ENCODE data around the gene KLF17.
"Not testable (repeated sequence)": the region's sequence is repeated elsewhere in the genome, so short reads cannot be mapped to it uniquely, and the experiment has no call there.

KLF17 gene

GRCh38 chr1:44138239-44138638 is 19.6 kb downstream of the KLF17 start:
- Histone ChIP-seq H3K4me2 (ENCODE audit: low read length) (no peak overlapping the region), H3K79me2 (ENCODE audit: control insufficient read depth, low read length) (no peaks in the 10 kb centered on the region), H3F3A (ENCODE audit: control insufficient read depth, insufficient read depth) (no peaks in the 10 kb centered on the region), H3K9me2 (replicated peaks; ENCODE audit: control insufficient read depth, low read length) (no peaks in the 10 kb centered on the region), H4K20me1 (ENCODE audit: control insufficient read depth, insufficient read depth, low read depth, low read length) (no peaks in the 10 kb centered on the region), H3K4me3 (ENCODE audit: low read length) (no peak overlapping the region), H3K4me1 (ENCODE audit: control insufficient read depth, low read length) (no peaks in the 10 kb centered on the region), H3K9me3 (ENCODE audit: control insufficient read depth, insufficient read depth, low read length) (no peaks in the 10 kb centered on the region), H3K36me3 (ENCODE audit: control insufficient read depth, low read length) (no peaks in the 10 kb centered on the region), H3K27ac (ENCODE audit: low read depth, low read length) (no peak overlapping the region), H3K27me3 (ENCODE audit: control insufficient read depth, low read length) (peaks cover 5% of the 10 kb centered on the region; the same call in 1 of the 2 replicates)
- TF ChIP-seq CTCF (IDR thresholded peaks at IDR 0.05; ENCODE audit: low read depth, low read length, poor library complexity, severe bottlenecking) (no peak), EZH2phosphoT487 (IDR thresholded peaks at IDR 0.05; ENCODE audit: borderline replicate concordance, low read length) (no peak)

- not testable (repeated sequence) for H3K4me3 ChIP-seq (ENCODE audit: low read length); H3K27ac ChIP-seq (ENCODE audit: low read depth, low read length); H3K4me1 ChIP-seq (ENCODE audit: control insufficient read depth, low read length); H4K20me1 ChIP-seq (ENCODE audit: control insufficient read depth, insufficient read depth, low read depth, low read length); H3K4me2 ChIP-seq (ENCODE audit: low read length); H3K27me3 ChIP-seq (ENCODE audit: control insufficient read depth, low read length); H3K9me3 ChIP-seq (ENCODE audit: control insufficient read depth, insufficient read depth, low read length); H3K36me3 ChIP-seq (ENCODE audit: control insufficient read depth, low read length); H3K79me2 ChIP-seq (ENCODE audit: control insufficient read depth, low read length); H3F3A ChIP-seq (ENCODE audit: control insufficient read depth, insufficient read depth); H3K9me2 ChIP-seq (replicated peaks; ENCODE audit: control insufficient read depth, low read length)
These were observed 20.9 kb downstream of the KLF17 start for GRCh38 chr1:44139565-44139964.

GRCh38 chr1:44141531-44141930 is 22.9 kb downstream of the KLF17 start, which contains the start of gene KLF18:
Gene KLF18 (minus strand): TSS chr1:44141631. CDS start chr1:44141631, 0 bp downstream.
- Histone ChIP-seq H3F3A (ENCODE audit: control insufficient read depth, insufficient read depth) (no peaks in the 10 kb centered on the region), H3K4me3 (ENCODE audit: low read length) (no peak within 1 kb of the TSS), H3K9me3 (ENCODE audit: control insufficient read depth, insufficient read depth, low read length) (peaks cover 9% of the 10 kb centered on the region; the same call in 1 of the 2 replicates), H3K4me1 (ENCODE audit: control insufficient read depth, low read length) (no peaks in the 10 kb centered on the region), H3K36me3 (ENCODE audit: control insufficient read depth, low read length) (no peaks in the 10 kb centered on the region), H3K79me2 (ENCODE audit: control insufficient read depth, low read length) (no peaks in the 10 kb centered on the region), H4K20me1 (ENCODE audit: control insufficient read depth, insufficient read depth, low read depth, low read length) (no peaks in the 10 kb centered on the region), H3K27ac (ENCODE audit: low read depth, low read length) (no peak within 1 kb of the TSS), H3K4me2 (ENCODE audit: low read length) (no peak within 1 kb of the TSS), H3K9me2 (replicated peaks; ENCODE audit: control insufficient read depth, low read length) (no peaks in the 10 kb centered on the region), H3K27me3 (ENCODE audit: control insufficient read depth, low read length) (peaks cover 3% of the 10 kb centered on the region; the same call in 1 of the 2 replicates)
- TF ChIP-seq CTCF (IDR thresholded peaks at IDR 0.05; ENCODE audit: low read depth, low read length, poor library complexity, severe bottlenecking): no peak
- no peak for TF ChIP-seq EZH2phosphoT487 (IDR thresholded peaks at IDR 0.05; ENCODE audit: borderline replicate concordance, low read length)

GRCh38 chr1:44144962-44145756 is 26.5 kb downstream of the KLF17 start:
- no peaks in the 10 kb centered on the region for H3K9me2 ChIP-seq (replicated peaks; ENCODE audit: control insufficient read depth, low read length)
- no peaks in the 10 kb centered on the region for H3K79me2 ChIP-seq (ENCODE audit: control insufficient read depth, low read length)
- H3K4me1 ChIP-seq (ENCODE audit: control insufficient read depth, low read length): no peaks in the 10 kb centered on the region
- H3K4me3 ChIP-seq (ENCODE audit: low read length): no peak overlapping the region
- H3K27ac ChIP-seq (ENCODE audit: low read depth, low read length): no peak overlapping the region
- H4K20me1 ChIP-seq (ENCODE audit: control insufficient read depth, insufficient read depth, low read depth, low read length): no peaks in the 10 kb centered on the region
- no peaks in the 10 kb centered on the region for H3K36me3 ChIP-seq (ENCODE audit: control insufficient read depth, low read length)
- H3F3A ChIP-seq (ENCODE audit: control insufficient read depth, insufficient read depth): no peaks in the 10 kb centered on the region
- TF ChIP-seq EZH2phosphoT487 (IDR thresholded peaks at IDR 0.05; ENCODE audit: borderline replicate concordance, low read length): no peak
- TF ChIP-seq CTCF (IDR thresholded peaks at IDR 0.05; ENCODE audit: low read depth, low read length, poor library complexity, severe bottlenecking): no peak
- peaks cover 9% of the 10 kb centered on the region; the same call in 1 of the 2 replicates for H3K9me3 ChIP-seq (ENCODE audit: control insufficient read depth, insufficient read depth, low read length)
- peaks cover 6% of the 10 kb centered on the region; the same call in 1 of the 2 replicates for H3K27me3 ChIP-seq (ENCODE audit: control insufficient read depth, low read length)
- H3K4me2 ChIP-seq (ENCODE audit: low read length): no peak overlapping the region
